Effector memory CD8-positive, alpha-beta T cell (primary cell): ENCODE measurements around the gene MAP3K10.

ENCODE experiments used
- ATAC-seq: fragments of 150-1000 bp; cut with Tn5 transposase; replicated peaks from 2 replicates; pipeline ENCODE4 v1.10.0; 2021; ENCODE audit warnings: mild to moderate bottlenecking, moderate library complexity
- DNase-seq, 3 experiments: peaks; one replicate each; pipeline ENCODE4 v3.0.0; 2021
- H3K27ac Mint-ChIP-seq, 2 donors: one replicate each; pipeline ENCODE4 v1.8.0; 2022; ENCODE audit warnings: mild to moderate bottlenecking in 2 of 2, mixed read lengths in 2 of 2, moderate library complexity in 2 of 2
- H3K27me3 Mint-ChIP-seq, 2 donors: one replicate each; pipeline ENCODE4 v1.8.0; 2022; ENCODE audit warnings: mixed read lengths in 2 of 2
- H3K36me3 Mint-ChIP-seq: one replicate; pipeline ENCODE4 v1.8.0; 2022; ENCODE audit warnings: mild to moderate bottlenecking, moderate library complexity, mixed read lengths; ENCODE audit not compliant: insufficient read depth
- H3K4me1 Mint-ChIP-seq, 2 donors: one replicate each; pipeline ENCODE4 v1.8.0; 2022; ENCODE audit warnings: low read depth in 2 of 2, mixed read lengths in 2 of 2
- H3K4me3 Mint-ChIP-seq, 2 donors: one replicate each; pipeline ENCODE4 v1.8.0; 2022; ENCODE audit warnings: mild to moderate bottlenecking in 2 of 2, mixed read lengths in 2 of 2, moderate library complexity in 2 of 2
- H3K9me3 Mint-ChIP-seq, 2 donors: one replicate each; pipeline ENCODE4 v1.8.0; 2022; ENCODE audit warnings: mixed read lengths in 2 of 2

MAP3K10 gene

DNA sequence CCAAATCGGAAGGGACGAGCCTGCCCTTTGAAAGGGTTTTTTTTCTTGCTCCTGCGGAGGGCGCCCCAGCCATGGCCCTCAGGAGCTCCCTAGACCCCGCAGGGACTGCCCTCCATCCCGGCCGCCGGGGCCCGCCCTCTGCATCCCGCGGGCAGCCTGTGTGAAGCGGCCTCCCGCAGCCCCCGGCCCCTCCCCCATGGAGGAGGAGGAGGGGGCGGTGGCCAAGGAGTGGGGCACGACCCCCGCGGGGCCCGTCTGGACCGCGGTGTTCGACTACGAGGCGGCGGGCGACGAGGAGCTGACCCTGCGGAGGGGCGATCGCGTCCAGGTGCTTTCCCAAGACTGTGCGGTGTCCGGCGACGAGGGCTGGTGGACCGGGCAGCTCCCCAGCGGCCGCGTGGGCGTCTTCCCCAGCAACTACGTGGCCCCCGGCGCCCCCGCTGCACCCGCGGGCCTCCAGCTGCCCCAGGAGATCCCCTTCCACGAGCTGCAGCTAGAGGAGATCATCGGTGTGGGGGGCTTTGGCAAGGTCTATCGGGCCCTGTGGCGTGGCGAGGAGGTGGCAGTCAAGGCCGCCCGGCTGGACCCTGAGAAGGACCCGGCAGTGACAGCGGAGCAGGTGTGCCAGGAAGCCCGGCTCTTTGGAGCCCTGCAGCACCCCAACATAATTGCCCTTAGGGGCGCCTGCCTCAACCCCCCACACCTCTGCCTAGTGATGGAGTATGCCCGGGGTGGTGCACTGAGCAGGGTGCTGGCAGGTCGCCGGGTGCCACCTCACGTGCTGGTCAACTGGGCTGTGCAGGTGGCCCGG, 815 bp downstream of the MAP3K10 start:
- Mint-ChIP-seq H3K4me1 (peaks cover 23 to 36% of the 10 kb centered on the region in 2 donors), H3K36me3 (peaks cover 14% of the 10 kb centered on the region), H3K27me3 (no peaks in the 10 kb centered on the region), H3K9me3 (no peaks in the 10 kb centered on the region), H3K27ac (peak overlapping the region; percentile 19 to 70), H3K4me3 (peak overlapping the region; percentile 67 to 72)
- DNase-seq (no peak), ATAC-seq (no peak)

DNA sequence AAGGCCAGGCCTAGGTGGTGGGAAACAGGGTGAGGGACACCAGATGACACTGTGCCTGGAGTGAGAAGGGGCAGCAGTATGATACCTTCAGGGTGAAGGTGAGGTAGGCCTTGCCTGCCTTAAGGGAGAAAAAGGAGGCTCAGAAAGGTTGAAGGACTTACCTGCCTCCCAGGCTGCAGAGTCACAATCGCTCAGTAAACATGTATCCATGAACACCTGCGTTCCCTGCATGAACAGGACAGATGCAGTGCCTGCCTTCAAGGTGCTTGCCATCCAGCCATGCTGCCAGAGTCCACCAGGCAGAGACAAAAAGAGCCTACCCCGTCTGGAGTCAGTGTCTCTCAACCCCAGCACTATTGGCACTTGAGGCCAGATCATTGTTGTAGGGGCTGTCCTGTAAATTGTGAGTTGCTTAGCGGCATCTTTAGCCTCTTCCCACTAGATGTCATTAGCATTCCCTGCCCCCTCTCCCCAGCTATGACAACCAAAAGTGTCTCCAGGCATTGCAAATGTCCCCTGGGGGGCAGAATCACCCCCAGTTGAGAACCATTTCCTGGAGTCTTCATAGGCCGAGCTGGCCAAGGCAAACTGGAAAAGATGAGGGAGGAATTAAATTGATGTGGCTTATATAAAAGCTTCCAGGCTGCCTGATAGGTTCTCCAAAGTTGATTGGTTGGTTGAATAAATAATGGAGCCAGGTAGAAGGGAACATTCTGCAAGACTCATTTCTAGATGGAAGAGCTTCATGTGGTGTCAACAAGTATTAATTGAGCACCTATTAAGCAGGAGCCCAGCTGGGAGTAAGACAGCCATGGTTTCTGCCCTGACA, 1.7 kb downstream of the MAP3K10 start:
- Mint-ChIP-seq H3K4me3 (peak overlapping the region; percentile 67 to 72), H3K27ac (peak overlapping the region in 1 of 2 donors; percentile 19), H3K9me3 (no peaks in the 10 kb centered on the region), H3K27me3 (no peaks in the 10 kb centered on the region), H3K4me1 (peaks cover 23 to 36% of the 10 kb centered on the region in 2 donors), H3K36me3 (peaks cover 14% of the 10 kb centered on the region)
- ATAC-seq (no peak), DNase-seq (no peak)

DNA sequence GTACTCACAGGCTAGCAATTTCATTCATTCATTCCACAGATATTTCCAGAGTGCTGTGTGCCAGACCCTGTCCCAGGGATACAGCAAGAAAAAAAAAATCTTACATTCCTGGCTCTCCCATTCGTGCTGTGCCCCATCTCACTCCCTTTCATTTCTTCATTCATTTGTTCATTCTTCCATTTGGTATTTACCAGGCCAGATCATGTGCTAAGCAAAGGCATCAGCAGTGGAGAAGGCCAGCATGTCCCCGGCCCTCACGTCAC, 2.3 kb downstream of the MAP3K10 start:
- no peaks in the 10 kb centered on the region for H3K27me3 Mint-ChIP-seq
- DNase-seq (no peak), ATAC-seq (no peak)
- H3K4me1 Mint-ChIP-seq, result peaks cover 23 to 36% of the 10 kb centered on the region in 2 donors
- H3K9me3 Mint-ChIP-seq, result no peaks in the 10 kb centered on the region
- H3K4me3 Mint-ChIP-seq, result peak overlapping the region; percentile 26 to 67
- H3K36me3 Mint-ChIP-seq, result peaks cover 14% of the 10 kb centered on the region
- H3K27ac Mint-ChIP-seq, result no peak overlapping the region

DNA sequence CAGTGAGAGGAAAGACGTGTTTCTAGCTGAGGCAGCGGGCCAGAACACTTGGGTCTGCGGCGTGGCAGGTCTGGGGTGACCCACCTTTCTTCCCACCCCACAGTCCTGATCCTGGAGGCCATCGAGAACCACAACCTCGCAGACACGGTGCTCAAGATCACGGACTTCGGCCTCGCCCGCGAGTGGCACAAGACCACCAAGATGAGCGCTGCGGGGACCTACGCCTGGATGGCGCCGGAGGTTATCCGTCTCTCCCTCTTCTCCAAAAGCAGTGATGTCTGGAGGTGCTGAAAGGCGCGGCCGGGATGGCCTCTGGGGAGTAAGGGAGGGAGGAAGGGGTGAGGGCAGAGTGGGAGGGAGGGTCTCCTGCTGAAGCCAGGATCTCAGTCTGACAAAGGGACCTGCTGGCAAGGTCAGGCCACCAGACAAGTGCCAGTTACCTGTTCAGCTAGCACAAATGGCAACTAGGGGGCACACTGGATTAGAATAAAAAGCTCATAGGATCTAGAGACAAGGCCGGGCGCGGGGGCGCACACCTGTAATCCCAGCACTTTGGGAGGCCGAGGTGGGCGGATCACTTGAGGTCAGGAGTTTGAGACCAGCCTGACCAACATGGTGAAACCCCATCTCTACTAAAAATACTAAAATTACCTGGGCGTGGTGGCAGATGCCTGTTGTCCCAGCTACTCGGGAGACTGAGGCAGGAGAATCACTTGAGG, 7.2 kb downstream of the MAP3K10 start:
- Mint-ChIP-seq H3K4me1 (peaks cover 16 to 17% of the 10 kb centered on the region in 2 donors), H3K36me3 (peaks cover 9% of the 10 kb centered on the region), H3K4me3 (no peak overlapping the region), H3K27ac (no peak overlapping the region), H3K27me3 (no peaks in the 10 kb centered on the region), H3K9me3 (no peaks in the 10 kb centered on the region)
- no peak for ATAC-seq
- DNase-seq, result no peak

DNA sequence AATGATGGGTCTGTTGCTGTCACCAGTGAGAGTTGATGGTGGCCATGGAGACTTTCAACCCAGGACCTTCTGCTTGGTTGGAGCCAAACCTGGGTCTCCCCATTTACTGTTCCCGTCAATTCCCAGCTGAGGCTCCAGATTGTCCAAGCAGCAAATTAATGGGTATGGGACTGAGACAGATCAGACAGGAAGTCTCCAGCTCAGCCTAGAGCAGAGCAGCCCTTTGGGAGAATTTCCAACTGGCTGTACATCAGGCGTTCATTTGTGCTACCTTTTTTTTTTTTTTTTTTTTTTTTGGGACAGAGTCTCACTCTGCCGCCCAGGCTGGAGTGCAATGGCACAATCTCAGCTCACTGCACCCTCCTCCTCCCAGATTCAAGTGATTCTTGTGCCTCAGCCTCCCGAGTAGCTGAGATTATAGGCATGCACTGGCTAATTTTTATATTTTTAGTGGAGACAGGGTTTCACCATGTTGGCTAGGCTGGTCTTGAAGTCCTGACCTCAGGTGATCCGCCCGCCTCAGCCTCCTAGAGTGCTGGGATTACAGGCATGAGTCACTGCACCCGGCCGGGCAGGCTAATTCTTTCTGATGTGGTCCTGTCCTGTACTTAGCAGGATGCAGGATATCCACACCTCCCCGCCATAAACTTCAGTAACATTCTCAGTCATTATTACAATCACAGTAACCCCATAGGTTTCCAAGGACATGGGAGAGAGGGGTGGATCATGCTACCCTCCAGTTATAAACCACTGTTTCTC, 9.3 kb downstream of the MAP3K10 start:
- no peaks in the 10 kb centered on the region for H3K27me3 Mint-ChIP-seq
- DNase-seq (no peak), ATAC-seq (no peak)
- H3K4me1 Mint-ChIP-seq, result peaks cover 4 to 5% of the 10 kb centered on the region in 2 donors
- H3K4me3 Mint-ChIP-seq, result no peak overlapping the region
- peaks cover 15% of the 10 kb centered on the region for H3K36me3 Mint-ChIP-seq
- H3K27ac Mint-ChIP-seq, result no peak overlapping the region
- H3K9me3 Mint-ChIP-seq, result no peaks in the 10 kb centered on the region

DNA sequence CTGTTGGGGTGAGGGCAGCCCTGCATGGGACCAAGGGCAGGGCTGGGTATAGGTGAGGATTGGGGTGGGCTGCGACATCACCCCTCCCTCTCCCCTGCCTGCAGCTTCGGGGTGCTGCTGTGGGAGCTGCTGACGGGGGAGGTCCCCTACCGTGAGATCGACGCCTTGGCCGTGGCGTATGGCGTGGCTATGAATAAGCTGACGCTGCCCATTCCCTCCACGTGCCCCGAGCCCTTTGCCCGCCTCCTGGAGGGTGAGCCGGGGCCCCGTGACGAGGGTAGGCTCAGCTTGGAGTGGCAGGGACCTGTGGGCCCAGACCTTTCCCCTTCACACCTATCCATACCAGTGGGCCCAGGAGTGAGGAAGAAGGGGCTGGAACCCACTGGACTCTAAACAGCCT, 13.2 kb downstream of the MAP3K10 start:
- Mint-ChIP-seq H3K36me3 (peaks cover 15% of the 10 kb centered on the region), H3K4me1 (no peaks in the 10 kb centered on the region), H3K27me3 (no peaks in the 10 kb centered on the region), H3K27ac (no peak overlapping the region), H3K4me3 (no peak overlapping the region), H3K9me3 (no peaks in the 10 kb centered on the region)
- ATAC-seq (no peak), DNase-seq (no peak)

DNA sequence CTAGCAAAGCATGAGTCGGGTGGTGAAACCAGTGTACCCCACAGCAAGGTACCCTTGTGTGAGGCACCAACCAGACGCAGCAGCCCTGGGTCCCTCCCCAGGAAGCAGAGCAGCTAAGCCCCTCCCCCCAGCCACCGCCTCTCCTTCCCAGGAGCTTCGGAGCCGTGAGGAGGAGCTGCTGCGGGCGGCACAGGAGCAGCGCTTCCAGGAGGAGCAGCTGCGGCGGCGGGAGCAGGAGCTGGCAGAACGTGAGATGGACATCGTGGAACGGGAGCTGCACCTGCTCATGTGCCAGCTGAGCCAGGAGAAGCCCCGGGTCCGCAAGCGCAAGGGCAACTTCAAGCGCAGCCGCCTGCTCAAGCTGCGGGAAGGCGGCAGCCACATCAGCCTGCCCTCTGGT, 14.5 kb downstream of the MAP3K10 start:
- Mint-ChIP-seq H3K27me3 (no peaks in the 10 kb centered on the region), H3K4me1 (no peaks in the 10 kb centered on the region), H3K27ac (no peak overlapping the region), H3K4me3 (no peak overlapping the region), H3K9me3 (no peaks in the 10 kb centered on the region), H3K36me3 (peaks cover 27% of the 10 kb centered on the region)
- ATAC-seq, result no peak
- no peak for DNase-seq

DNA sequence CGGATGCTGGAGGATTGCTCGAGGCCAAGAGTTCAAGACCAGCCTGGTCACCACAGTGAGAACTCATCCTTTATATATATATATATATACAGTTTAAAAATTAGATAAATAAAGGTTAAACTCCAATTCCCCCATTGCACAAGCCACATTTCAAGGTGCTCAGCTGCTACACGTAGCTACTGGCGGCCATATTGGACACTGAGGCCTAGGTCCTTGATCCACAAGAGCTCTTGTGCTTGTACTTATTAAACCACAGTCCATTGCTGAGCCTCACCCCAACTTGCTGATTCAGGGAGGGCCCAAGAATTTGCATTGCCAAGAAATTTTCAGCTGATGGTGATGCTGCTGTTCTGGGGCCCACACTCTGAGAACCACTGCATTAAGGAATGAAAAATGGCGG, 17.4 kb downstream of the MAP3K10 start:
- no peak overlapping the region for H3K4me3 Mint-ChIP-seq
- H3K4me1 Mint-ChIP-seq, result no peaks in the 10 kb centered on the region
- no peak for ATAC-seq
- DNase-seq, result no peak
- no peaks in the 10 kb centered on the region for H3K27me3 Mint-ChIP-seq
- H3K27ac Mint-ChIP-seq, result no peak overlapping the region
- no peaks in the 10 kb centered on the region for H3K9me3 Mint-ChIP-seq
- H3K36me3 Mint-ChIP-seq, result peaks cover 30% of the 10 kb centered on the region

DNA sequence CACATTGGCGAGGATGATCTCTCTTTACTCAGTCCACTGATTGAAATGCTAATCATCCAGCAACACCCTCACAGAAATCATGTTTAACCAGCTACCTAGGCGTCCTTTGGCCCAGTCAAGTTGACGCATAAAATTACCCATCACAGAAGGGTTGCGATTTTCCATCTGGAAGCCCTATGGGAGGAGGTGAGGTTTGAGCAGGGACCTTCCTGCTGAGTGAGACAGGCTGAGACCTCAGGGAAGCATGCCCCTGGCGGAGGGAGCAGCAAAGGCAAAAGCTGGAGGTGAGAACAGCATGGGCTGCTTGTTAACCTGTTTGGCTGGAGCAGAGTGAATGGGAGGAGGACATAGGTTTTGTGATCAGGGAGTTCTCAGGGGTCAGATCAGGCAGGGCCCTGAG, 19.7 kb downstream of the MAP3K10 start:
- no peak for DNase-seq
- Mint-ChIP-seq H3K9me3 (no peaks in the 10 kb centered on the region), H3K36me3 (peaks cover 24% of the 10 kb centered on the region), H3K27ac (no peak overlapping the region), H3K4me3 (no peak overlapping the region), H3K4me1 (no peaks in the 10 kb centered on the region), H3K27me3 (peaks cover 0 to under 1% of the 10 kb centered on the region in 2 donors)
- ATAC-seq, result no peak

DNA sequence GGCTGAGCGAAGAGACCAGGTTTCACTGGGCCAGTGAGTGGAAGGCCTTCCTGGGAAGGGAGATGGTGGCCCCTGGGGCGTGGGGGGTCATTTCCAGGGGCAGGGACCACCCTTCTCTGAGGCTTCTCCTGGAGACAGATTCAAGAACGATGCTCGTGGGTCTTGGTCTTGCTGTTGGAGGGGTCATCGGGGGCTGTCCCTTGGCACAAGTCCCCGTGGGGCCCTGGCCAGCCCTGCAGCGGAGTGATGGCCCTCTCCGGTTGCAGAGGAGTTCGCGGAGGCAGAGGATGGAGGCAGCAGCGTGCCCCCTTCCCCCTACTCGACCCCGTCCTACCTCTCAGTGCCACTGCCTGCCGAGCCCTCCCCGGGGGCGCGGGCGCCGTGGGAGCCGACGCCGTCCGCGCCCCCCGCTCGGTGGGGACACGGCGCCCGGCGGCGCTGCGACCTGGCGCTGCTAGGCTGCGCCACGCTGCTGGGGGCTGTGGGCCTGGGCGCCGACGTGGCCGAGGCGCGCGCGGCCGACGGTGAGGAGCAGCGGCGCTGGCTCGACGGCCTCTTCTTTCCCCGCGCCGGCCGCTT, 22.1 kb downstream of the MAP3K10 start:
- H3K4me1 Mint-ChIP-seq, result no peaks in the 10 kb centered on the region
- H3K36me3 Mint-ChIP-seq, result peaks cover 27% of the 10 kb centered on the region
- no peak overlapping the region for H3K4me3 Mint-ChIP-seq
- DNase-seq (no peak), ATAC-seq (no peak)
- peaks cover 12 to 18% of the 10 kb centered on the region in 2 donors for H3K27me3 Mint-ChIP-seq
- no peak overlapping the region for H3K27ac Mint-ChIP-seq
- no peaks in the 10 kb centered on the region for H3K9me3 Mint-ChIP-seq

DNA sequence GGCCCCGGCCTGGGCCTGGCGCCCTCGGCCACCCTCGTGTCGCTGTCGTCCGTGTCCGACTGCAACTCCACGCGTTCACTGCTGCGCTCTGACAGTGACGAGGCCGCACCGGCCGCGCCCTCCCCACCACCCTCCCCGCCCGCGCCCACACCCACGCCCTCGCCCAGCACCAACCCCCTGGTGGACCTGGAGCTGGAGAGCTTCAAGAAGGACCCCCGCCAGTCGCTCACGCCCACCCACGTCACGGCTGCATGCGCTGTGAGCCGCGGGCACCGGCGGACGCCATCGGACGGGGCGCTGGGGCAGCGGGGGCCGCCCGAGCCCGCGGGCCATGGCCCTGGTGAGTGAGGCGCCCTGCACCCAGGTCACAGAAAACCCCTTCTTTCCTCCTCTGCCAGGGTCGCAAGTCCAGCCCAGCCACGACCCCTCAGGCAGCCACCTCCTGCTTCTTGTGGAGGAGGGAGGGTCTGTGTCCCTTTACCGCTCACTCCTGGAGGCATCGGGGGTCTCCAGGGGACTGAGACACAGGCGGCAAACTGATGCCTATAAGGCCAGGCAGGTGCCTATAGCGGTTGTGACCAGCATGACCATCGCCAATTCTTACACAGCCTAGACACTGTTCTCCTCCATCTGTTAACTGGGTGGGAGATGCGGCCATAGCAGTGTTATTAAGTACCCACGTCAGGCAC, 22.8 kb downstream of the MAP3K10 start:
- no peak for DNase-seq
- H3K4me3 Mint-ChIP-seq, result no peak overlapping the region
- peaks cover 19 to 24% of the 10 kb centered on the region in 2 donors for H3K27me3 Mint-ChIP-seq
- H3K36me3 Mint-ChIP-seq, result peaks cover 25% of the 10 kb centered on the region
- H3K27ac Mint-ChIP-seq, result no peak overlapping the region
- ATAC-seq, result no peak
- no peaks in the 10 kb centered on the region for H3K4me1 Mint-ChIP-seq
- H3K9me3 Mint-ChIP-seq, result no peaks in the 10 kb centered on the region

DNA sequence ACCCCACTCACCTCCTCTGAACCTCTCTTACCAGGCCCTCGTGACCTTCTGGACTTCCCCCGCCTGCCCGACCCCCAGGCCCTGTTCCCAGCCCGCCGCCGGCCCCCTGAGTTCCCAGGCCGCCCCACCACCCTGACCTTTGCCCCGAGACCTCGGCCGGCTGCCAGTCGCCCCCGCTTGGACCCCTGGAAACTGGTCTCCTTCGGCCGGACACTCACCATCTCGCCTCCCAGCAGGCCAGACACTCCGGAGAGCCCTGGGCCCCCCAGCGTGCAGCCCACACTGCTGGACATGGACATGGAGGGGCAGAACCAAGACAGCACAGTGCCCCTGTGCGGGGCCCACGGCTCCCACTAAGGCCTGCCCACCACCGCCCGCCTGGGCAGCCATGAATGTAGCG, 23.7 kb downstream of the MAP3K10 start:
- H3K4me1 Mint-ChIP-seq, result no peaks in the 10 kb centered on the region
- ATAC-seq (no peak), DNase-seq (no peak)
- no peaks in the 10 kb centered on the region for H3K9me3 Mint-ChIP-seq
- H3K27me3 Mint-ChIP-seq, result peaks cover 27 to 33% of the 10 kb centered on the region in 2 donors
- peaks cover 16% of the 10 kb centered on the region for H3K36me3 Mint-ChIP-seq
- no peak overlapping the region for H3K4me3 Mint-ChIP-seq
- no peak overlapping the region for H3K27ac Mint-ChIP-seq
